Measurements from ENCODE around the gene RALGAPB.
"Not testable (repeated sequence)": the region's sequence is repeated elsewhere in the genome, so short reads cannot be mapped to it uniquely, and the experiment has no call there.

Gene RALGAPB
- total RNA-seq = 51.0 to 118 (median 77.5) reads per million in 17 experiments

DNA sequence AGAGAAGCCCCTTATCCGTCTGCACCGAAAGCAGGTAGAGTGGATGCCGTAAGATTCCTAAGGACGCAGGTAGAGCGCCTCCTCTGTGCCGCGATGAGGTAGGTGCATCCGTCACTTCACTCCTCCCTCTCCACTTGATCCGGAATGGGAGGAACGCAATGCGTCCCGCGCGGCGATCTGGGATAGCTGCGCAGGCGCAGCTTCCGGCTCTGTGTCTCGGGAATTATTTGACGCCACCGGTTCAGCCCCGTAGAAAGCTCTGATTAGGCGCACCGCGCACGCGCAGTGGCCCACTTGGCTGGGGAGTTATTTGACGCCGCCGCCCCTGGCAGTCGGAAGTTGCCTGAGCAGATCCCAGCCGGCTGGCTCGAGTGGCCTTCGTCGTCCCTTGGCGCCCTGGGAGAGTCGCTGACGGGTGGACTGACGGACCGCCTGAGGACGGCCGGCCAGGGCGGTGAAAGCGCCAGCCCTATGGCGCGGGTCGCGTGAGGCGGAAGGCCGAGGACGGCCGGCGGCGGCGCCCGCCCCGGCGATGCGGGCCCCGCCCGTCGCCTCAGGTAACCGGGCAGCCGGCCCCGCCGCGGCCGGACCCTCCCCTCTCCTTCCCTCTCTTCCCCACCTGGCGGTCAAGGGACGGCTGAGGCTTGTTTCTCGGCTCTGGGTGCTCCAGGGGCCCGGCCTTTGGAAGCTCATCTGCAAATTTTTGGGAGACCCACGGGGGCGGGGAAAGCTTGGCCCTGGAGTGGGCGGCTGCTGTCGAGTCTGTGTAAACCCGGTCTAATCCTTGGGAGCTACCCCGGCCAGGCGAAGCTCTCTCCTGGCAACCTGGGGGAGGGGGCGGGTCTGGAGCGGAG is at the start of gene RALGAPB:
TSS of gene RALGAPB (plus strand) at position 331 of the 854 bp plus-strand sequence. CDS start 15,590 bp downstream, outside the sequence.
- peak; percentile 99 to 100 (median 100) for DNase-seq

DNA sequence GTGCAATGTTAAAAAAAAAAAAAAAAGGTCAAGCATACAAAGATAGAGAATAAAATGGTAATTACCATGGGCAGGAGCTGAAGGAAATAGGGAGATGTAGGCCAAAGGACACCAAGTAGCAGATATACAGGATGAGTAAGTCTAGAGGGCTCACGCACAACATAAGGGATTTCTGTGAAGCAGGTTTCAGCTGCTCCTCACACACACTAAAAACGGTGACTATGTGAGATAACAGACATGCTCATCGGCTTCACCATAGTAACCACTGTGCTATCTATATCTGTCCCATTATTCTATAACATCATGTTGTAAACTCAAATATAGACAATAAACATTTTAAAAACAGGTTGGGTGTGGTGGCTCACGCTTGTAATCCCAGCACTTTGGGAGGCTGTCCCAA is 49.1 kb upstream of the RALGAPB start:
- DNase-seq = no peak

DNA sequence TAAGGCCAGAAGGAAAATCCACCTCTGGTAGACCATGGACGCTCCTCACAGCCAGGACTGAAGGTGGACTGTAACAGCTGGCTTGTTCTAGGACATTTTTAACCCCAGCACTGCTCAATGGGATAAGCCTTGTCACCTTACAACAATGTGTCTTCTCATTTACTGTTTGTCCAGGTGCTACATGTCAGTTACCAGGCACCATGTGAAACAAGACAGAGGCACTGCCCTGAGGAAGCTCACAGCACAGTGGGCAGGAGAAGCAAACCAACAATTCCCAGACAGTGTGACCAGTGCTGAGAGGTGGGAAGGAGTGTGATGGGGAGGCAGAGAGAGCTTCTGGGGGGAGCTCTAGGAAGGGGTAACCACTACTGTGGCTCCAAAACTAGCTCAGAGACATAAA is 48.2 kb upstream of the RALGAPB start:
- DNase-seq = no peak

DNA sequence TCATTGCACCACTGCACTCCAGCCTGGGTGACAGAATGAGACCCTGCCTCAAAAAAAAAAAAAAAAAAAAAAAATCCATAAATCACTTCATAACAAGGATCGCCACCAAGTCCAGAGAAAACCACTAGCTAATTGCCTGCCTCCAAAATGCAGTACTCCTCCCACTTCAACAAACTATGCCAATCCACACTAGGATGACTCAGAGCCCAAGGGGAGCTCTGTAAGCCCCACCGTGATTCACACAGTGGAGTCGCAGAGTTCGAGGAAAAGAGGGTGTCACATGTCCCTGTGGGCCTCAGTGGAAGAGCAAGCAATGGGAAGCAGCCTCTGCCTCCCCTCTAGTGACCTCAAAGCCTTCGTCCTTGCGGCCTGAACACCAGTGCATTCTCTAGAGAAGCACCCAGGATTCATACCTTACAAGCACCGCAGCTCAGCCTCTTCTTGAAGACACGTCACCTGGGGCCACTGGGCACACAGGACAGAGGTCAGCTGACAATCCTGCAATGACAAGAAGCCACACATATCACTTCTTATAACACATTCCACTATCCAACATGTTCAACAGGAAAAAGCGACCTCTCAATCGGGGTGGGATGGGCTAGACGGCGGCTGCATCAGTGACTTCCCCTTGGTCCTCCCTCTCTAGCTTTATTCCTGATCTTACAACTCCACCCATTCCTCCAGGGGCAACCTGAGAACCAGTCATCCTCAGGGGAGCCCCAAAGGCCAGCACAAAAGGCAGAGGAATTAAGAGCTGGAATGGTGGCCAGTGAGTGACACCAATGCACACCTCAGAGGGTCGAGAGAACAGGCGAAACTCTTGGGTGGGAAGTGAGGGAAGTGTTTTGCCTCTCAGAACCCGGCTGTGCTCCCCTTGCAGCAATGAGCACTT is 46.4 kb upstream of the RALGAPB start:
- peak; percentile 66 to 82 (median 74) for DNase-seq

DNA sequence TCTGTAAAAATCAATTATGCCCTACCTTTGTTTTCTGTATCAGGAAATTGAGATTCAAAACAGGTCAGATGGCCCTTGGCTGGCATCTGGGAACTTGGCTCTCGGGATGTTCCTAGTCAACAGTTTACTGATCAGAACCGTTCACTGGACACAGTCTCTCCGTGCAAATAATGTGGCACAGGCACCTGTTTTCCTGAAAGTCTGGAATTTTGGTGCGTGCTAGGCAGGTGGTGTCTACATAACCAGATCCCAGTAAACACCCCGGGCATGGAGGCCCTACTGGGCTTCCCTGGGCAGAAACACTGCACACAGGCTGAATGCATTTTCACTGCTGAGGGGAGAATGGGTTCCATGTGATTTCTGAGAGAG is 45.0 kb upstream of the RALGAPB start:
- no peak for DNase-seq

DNA sequence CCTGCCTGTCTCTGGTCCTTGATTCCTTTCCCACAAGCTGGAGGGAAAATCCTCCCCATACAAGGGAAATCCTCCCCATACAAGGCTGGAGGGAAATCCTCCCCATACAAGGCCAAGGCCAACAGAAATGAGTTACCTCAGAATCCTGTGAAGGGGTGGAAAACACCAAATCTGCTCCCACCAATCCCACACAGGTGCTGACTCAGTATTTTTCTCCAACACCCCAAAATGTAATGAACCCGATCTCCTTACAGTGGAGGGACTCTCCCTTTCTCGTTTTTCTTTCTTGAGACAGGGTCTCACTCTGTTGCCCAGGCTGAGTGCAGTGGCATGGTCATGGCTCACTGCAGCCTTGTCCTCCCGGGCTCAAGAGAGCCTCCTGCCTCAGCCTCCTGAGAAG is 43.8 kb upstream of the RALGAPB start:
- no peak for DNase-seq

DNA sequence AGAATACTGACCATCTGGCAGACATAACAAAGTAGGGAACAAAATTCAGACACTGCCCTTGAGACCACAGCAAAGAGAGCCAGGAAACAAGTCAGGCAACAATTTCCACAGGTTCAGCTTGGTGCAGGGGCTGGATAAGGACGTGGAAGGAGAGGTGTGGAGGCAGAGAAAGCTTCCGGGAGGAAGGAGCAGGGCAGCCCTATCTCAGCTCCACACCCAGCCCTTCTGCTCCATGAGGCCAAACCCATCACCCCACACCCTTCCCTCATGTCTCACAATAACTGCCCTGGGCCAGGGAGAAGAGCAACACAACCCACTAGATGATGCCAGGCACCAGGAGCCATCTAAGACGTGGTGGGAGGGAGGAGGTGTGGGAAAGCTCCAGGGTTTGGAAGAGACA is 43.3 kb upstream of the RALGAPB start:
- DNase-seq = no peak

DNA sequence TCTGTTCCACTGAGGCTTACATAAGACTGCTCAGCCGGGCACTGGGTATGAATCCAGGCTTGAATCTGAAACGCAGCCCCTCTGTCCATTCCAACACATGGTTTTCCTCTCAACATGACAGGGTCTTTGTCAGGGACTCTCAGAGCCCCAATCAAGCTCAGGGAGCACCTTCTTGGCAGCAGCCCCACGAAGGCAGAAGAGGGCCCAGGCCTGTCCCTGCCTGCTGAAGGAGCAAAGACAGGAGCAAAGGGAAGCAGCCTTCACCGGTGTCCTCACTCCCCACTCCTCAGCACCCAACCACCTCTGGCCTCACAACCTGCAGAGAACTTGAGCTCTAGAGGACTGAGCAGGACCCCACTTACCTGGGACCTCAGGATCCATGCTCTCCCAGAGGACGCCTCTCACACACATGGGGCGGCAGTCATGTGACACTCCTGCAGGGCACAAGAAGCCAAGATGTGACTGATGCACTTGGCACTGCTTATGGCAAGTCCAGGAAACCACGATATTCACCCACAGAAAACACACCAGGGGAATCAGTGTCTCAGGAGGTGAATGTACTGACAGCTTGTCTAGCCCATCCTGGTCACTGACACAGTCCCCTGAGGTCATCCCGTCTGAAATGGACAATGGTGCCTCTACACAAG is 41.8 kb upstream of the RALGAPB start:
- no peak for DNase-seq

DNA sequence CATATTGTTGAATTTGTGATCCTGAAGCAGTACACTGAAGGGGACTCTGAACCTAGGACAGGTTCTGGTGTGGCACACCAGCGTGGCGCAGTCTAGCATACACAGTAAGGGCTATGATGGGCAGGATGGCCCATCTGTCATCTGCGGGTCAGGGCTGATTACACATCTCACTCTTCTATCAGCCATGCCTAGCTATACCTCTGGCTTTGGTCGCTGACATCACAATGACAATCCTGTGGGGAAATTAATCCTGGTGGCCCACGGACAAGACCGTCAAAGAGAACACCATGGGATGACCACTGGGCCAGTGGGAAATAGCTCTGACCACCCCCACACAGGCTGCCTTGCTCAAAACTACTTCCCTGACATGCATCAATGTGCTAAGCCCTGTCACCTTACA is 40.4 kb upstream of the RALGAPB start:
- DNase-seq = no peak

DNA sequence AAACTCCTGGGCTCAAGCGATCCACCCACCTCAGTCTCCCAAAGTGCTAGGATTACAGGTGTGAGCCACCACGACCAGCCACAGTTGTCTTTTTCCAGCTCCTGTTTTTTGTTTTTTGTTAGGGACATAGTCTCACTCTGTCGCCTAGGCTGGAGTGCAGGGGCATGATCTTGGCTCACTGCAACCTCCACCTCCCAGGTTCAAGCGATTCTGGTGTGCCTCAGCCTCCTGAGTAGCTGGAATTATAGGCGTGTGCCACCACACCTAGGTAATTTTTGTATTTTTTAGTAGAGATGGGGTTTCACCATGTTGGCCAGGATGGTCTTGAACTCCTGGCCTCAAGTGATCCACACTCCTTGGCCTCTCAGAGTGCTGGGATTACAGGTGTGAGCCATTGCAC is 39.8 kb upstream of the RALGAPB start:
- DNase-seq = not testable (repeated sequence)

DNA sequence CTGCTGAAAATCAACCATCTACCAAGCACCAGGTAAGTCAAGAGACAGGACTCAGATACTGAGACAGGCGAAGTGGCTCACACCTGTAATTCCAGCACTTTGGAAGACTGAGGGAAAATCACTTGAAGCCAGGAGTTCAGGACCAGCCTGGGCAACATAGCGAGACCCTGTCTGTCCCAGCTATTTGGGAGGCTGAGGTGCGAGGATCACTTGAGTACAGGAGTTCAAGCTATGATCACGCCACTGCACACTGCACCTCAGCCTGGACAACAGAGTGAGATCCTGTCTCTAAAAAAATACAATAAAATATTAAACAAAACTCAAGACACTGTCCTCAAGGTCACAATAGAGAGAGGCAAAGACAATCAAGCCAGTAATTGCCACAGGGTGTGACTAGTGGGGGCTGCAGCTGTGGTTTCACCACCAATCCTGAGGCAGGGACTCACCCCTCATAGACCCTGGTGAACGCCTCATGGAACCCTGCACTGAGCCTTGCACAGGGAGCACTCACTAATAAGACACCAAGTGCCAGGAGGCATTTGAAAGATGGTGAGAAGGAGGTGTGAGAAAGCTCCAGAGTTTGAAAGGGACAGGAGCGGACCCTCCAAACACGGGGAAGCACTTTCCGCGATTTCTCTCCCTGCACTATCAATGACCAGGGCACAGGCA is 39.2 kb upstream of the RALGAPB start:
- DNase-seq = no peak

DNA sequence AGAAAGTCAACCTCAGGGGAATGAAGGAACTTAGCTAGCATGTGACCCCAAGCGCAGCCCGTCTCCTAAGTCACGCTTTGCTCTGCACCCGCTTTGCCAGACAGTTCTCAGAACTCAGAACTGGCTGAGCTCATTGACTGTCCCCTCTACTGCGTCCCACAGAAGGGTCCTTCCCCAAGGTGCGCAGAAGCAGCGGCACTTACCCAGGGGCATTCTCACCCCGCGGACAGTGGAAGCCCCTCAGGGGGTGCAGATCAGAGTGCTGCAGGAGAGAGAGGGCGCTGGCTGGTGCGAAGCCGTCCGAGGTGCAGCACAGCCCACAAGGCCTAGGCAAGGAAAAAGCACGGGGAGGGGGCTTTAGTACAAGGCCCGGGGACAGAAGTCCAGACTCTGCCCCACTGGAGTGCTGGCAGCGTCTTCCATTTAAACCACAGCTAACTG is 38.3 kb upstream of the RALGAPB start:
- peak; percentile 78 to 86 (median 86) for DNase-seq

DNA sequence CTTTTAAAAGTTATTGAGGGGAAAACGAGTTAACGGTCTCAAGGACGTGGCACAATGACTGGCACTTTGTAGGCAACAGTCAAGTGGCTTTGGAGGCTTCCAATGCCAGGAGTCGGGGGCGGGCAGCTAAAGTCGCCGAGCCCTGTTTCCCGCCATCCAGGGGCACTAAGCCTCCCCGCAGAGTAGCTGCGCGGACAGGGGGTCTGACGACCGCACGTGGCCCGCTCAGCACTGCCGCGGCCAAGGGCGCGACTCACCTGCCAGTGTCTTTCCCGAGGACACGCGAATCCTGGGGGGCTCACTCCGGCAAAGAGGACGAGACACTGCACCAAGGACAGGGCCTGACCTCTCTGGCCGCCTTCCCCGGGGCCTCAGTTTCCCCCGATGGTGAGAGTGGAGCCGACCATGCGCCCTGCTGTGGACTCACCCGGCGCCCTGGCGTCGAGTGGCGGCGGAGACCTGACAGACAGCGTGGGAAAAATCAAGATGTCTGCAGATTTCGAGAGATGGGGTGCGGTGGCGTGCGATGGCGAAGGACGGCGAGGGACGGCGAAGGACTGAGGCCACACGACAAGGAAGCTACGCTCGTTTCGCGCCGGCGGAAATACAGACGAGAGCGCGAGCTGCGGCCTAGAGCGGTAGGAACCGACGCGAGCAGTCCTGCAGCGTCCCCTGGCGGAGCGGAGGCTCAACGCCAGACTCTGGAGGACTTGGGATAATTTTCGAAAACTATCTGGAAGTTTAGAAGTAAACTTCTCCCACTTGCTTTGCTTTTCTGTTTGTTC is 37.7 kb upstream of the RALGAPB start, which contains the start of gene SNHG17:
TSS of gene SNHG17 (minus strand) at position 559 of the 785 bp plus-strand sequence.
- DNase-seq = peak; percentile 97 to 98 (median 97)

DNA sequence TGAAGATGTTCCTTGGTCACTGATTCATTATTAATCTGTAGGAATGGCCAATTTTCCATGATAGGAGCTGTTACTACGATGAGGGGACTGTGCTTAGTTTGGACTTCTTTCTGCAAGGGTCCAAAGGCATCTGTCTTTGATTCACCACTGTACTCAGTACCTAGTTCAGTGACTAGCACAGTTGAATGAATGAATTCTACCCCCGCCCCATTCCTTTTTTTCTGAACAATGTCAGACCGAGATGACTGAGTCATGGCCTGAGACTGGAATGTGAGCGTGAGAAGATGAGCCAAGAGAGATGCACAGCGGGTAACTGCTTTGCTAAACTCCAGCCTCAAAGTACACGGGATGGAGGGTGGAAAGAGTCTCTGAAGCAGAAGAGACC is 37.1 kb upstream of the RALGAPB start:
- no peak for DNase-seq

DNA sequence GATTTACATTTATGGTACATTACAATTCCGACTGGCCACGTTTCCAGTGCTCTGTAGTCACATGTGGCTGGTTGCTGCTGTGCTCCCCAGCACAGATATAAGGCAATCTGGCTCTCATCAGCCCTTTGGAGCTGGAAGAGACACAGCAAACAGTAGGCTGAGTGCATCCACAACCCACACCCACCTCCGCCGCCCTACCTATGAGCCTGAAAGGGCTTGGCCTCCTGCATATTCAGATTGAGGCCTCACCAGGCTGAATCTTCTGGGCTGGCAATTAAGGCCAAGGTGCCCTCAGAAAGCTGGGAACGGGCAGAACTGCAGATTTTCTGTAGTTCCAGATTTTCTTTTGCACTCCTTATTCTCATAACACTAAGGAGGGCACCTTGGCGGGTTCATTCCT is 34.8 kb upstream of the RALGAPB start:
- no peak for DNase-seq

DNA sequence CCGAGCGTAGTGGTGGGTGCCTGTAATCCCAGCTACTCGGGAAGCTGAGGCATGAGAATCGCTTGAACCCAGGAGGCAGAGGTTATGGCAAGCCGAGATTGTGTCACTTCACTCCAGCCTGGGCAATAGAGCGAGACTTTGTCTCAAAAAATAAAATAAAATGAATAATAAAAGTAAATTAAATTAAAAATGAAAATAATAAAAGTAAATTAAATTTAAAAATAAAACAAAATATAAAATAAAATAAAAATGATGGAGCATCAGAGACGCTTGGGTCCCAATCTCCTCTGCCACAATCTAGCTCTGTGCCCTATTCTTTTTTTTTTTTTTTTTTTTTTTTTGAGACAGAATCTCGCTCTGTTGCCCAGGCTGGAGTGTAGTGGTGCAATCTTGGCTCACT is 31.5 kb upstream of the RALGAPB start:
- not testable (repeated sequence) for DNase-seq

DNA sequence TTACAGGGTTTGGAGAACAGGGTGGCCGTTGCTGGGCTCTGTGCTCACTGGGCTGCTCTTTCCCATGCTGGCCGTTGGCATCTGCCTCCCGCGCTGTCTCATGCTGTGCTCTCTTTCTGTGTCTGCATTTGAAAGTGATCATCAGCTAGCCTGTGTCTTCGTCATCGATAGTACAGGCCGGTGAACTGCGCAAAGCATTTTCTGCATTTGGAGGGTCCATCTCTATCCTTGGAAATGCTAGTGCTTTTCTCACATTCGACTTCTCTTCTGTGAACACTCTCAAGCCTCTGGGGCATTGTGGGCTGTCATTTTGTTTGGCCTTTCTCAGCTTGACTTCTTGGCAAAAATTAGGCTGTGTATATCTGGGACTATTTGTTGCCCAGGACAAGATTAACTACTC is 30.7 kb upstream of the RALGAPB start:
- DNase-seq = no peak

DNA sequence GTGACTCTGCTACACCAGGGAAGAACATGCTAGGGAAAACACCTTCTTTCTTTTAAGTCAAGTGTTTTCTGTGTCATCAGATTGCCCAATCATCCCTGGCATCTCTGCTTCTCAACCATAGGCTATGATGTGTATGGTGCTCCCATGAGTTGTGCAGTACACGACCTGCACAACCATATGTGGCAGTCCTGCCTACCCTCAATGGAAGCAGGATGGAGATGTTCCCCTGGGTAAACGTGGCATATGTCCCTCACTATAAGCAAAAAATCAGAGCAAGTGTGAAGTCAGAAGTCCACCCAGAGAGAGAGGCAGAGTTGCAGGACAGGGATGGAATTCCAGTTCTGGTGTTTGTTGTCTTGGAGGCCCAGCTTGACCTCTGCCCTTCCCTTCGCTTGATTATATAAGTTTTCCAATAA is 27.3 kb upstream of the RALGAPB start:
- DNase-seq = no peak

DNA sequence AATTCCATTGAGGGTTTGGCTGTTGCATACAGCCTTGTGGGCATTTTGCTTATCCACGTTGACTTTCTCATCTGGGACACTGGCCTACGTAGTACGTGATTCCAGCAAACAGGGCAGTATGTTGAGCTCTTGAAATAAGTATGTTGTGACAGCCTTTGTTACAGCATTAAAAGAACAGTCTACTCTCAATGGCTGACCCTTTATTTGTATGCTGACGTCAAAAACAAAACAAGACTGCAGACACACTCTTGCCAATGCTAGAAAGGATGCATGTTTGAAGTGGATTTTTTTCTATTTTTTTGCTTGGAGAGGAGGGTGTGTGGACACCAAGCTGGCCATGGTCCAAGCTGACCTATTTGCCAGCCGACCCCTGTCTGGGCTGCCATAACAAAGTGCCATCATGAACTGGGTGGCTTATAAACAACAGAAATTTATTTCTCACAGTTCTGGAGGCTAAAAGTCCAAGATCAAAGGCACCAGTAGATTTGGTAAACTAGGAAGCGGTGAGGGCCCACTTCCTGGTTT is 26.7 kb upstream of the RALGAPB start:
- DNase-seq = no peak

DNA sequence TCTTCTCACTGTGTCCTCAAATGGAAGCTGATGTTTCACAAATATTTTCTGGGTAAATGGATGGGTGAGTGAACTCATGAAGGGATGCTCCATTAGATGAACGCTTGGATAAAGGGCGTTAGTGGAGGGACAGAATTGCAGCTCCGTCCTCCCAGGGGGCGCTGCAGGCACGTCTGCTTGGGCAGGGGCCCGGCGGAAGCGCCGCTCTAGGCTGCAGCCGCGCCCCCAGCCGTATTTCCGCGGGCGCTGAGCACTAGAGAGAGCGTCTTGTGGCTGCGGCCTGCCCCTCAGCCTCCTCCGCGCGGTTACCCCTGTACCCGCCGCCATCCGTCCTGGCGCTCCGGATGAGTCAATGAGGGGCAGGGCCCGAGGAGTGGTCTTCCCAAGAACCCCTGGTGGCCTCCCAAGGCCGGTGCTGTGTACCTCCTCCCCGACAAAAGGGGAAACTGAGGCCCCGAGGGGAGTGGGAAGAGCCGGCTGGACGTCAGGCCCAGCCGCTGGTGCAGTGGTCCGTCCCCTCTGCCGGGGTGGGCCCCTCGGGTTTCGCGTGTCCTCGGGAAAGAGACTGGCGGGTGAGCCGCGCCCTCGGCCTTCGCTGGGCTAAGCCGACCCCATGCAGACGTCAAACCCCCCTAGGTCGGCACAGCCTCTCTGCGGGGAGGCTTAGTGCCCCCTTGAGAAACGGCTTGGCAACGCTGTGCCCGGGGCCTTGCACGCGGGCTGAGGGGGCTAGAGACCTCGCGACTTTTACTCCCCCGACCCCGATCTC is 26.0 kb upstream of the RALGAPB start:
- peak; percentile 95 to 99 (median 96) for DNase-seq
